GM23338 (cell line): ENCODE measurements around the gene PDE4D. TPM values are rescaled to one million over a fixed set of nuclear protein-coding genes. Genes with fewer than 3 reads are reported as not detected.

ENCODE experiments used
- ATAC-seq: fragments of 200-7000 bp; cut with Tn5 transposase; 3 replicates; pipeline ENCODE4 v1.9.1; 2020
- DNase-seq: peaks from one replicate; pipeline ENCODE4 v3.0.0-alpha.2; 2015; ENCODE audit warnings: low spot score
- H2AFZ ChIP-seq: fragments of 200-600 bp; sonication (generic); 2 replicates; pipeline ENCODE4 v1.8.0; 2016; ENCODE audit warnings: antibody characterized with exemption, mild to moderate bottlenecking, moderate library complexity
- H3F3A ChIP-seq: fragments of 200-600 bp; sonication (generic); replicated peaks from 2 replicates; pipeline ENCODE4 v1.8.0; 2017; ENCODE audit warnings: antibody characterized with exemption, mixed run types, low read depth
- H3K27ac ChIP-seq: fragments of 200-600 bp; sonication (generic); 2 replicates; pipeline ENCODE4 v1.6.1; 2016; ENCODE audit warnings: low read depth
- H3K27me3 ChIP-seq: fragments of 200-600 bp; sonication (generic); 2 replicates; pipeline ENCODE4 v1.8.0; 2016; ENCODE audit warnings: mild to moderate bottlenecking, mixed run types, moderate library complexity; ENCODE audit not compliant: insufficient read depth
- H3K36me3 ChIP-seq: fragments of 200-600 bp; sonication (generic); 2 replicates; pipeline ENCODE4 v1.8.0; 2016; ENCODE audit warnings: mild to moderate bottlenecking; ENCODE audit not compliant: insufficient read depth
- H3K4me1 ChIP-seq: fragments of 200-600 bp; sonication (generic); 2 replicates; pipeline ENCODE4 v1.8.0; 2016; ENCODE audit warnings: mild to moderate bottlenecking, moderate library complexity; ENCODE audit not compliant: insufficient read depth
- H3K4me2 ChIP-seq: fragments of 200-600 bp; sonication (generic); 2 replicates; pipeline ENCODE4 v1.7.1; 2017; ENCODE audit warnings: mixed run types
- H3K4me3 ChIP-seq: fragments of 200-600 bp; sonication (generic); 2 replicates; pipeline ENCODE4 v1.6.1; 2016; ENCODE audit warnings: mixed run types
- H3K79me2 ChIP-seq: fragments of 200-600 bp; sonication (generic); replicated peaks from 2 replicates; pipeline ENCODE4 v1.8.0; 2017; ENCODE audit warnings: mild to moderate bottlenecking; ENCODE audit not compliant: insufficient read depth
- H3K9me2 ChIP-seq: fragments of 200-600 bp; sonication (generic); 2 replicates; pipeline ENCODE4 v1.8.0; 2017; ENCODE audit not compliant: insufficient read depth
- H4K20me1 ChIP-seq: fragments of 200-600 bp; sonication (generic); replicated peaks from 2 replicates; pipeline ENCODE4 v1.8.0; 2017; ENCODE audit warnings: mild to moderate bottlenecking; ENCODE audit not compliant: insufficient read depth
- H3K27ac Mint-ChIP-seq: 2 replicates; pipeline ENCODE4 v1.8.0; 2020; ENCODE audit warnings: inconsistent platforms, mild to moderate bottlenecking, moderate library complexity, mixed read lengths
- H3K27me3 Mint-ChIP-seq: 3 replicates; pipeline ENCODE4 v1.8.0; 2022; ENCODE audit warnings: low read depth, mild to moderate bottlenecking, moderate library complexity, mixed read lengths, inconsistent platforms; ENCODE audit not compliant: insufficient read depth, poor library complexity
- H3K36me3 Mint-ChIP-seq: 3 replicates; pipeline ENCODE4 v1.8.0; 2021; ENCODE audit warnings: low read depth, mild to moderate bottlenecking, inconsistent platforms, moderate library complexity, mixed read lengths
- H3K4me1 Mint-ChIP-seq: 3 replicates; pipeline ENCODE4 v1.8.0; 2020; ENCODE audit warnings: mild to moderate bottlenecking, inconsistent platforms, mixed read lengths
- H3K4me3 Mint-ChIP-seq: 3 replicates; pipeline ENCODE4 v1.8.0; 2021; ENCODE audit warnings: moderate library complexity, mild to moderate bottlenecking, inconsistent platforms, mixed read lengths
- H3K9me3 Mint-ChIP-seq: 3 replicates; pipeline ENCODE4 v1.8.0; 2020; ENCODE audit warnings: moderate library complexity, mild to moderate bottlenecking, inconsistent platforms, mixed read lengths
- EZH2 ChIP-seq: fragments of 200-600 bp; sonication (generic); IDR thresholded peaks from one replicate; pipeline ENCODE4 v1.8.0; 2017; ENCODE audit warnings: antibody characterized with exemption, mild to moderate bottlenecking, low read depth; ENCODE audit not compliant: unreplicated experiment
- NANOG ChIP-seq: IDR thresholded peaks from 2 replicates; pipeline ENCODE4 v1.6.1; 2016; ENCODE audit warnings: antibody characterized with exemption, borderline replicate concordance
- POLR2AphosphoS5 ChIP-seq: IDR thresholded peaks from 2 replicates; pipeline ENCODE4 v1.6.1; 2016; ENCODE audit warnings: antibody characterized with exemption, low read depth
- STAT1 ChIP-seq: IDR thresholded peaks from one replicate; pipeline ENCODE4 v1.6.1; 2016; ENCODE audit warnings: antibody characterized with exemption; ENCODE audit not compliant: unreplicated experiment
- ZNF114 ChIP-seq: fragments of 250-450 bp; sonication (Bioruptor Pico); IDR thresholded peaks from 2 replicates; pipeline ENCODE4 v1.5.0; 2020; ENCODE audit warnings: mild to moderate bottlenecking, moderate library complexity
- ZNF331 ChIP-seq: fragments of 250-450 bp; sonication (Bioruptor Pico); IDR thresholded peaks from 2 replicates; pipeline ENCODE4 v1.5.0; 2020; ENCODE audit warnings: low read depth, mild to moderate bottlenecking, moderate library complexity
- ZNF462 ChIP-seq: fragments of 250-450 bp; sonication (Bioruptor Pico); IDR thresholded peaks from 2 replicates; pipeline ENCODE4 v1.5.0; 2020; ENCODE audit warnings: mild to moderate bottlenecking, moderate library complexity
- polyA plus RNA-seq: library from polyadenylated mRNA; unstranded; fragments of >200 nt; fragmentation: Nextera tagmentation; extraction: Ambion mirVana; gene quantifications from 2 replicates; pipeline ENCODE4 v1.2.1, GENCODE V29; 2016
- total RNA-seq: library from RNA; depleted of rRNA; stranded (reverse); fragments of >200 nt; shearing (Covaris generic); gene quantifications from 2 replicates; pipeline ENCODE4 v1.2.3, GENCODE V29; 2014
- TF ChIP-seq, protein P1 (sequence below), 2 experiments: fragments of 200-600 bp in 1 of 2; sonication (generic) in 1 of 2; conservative IDR thresholded peaks; 2 replicates each; pipeline versions ENCODE4 v1.5.1 to v1.6.1; 2016 to 2017; ENCODE audit warnings: antibody characterized with exemption in 2 of 2, low read depth in 2 of 2, mild to moderate bottlenecking in 2 of 2, moderate library complexity in 1 of 2
- TF ChIP-seq, protein P2 (sequence below): IDR thresholded peaks from 2 replicates; pipeline ENCODE4 v1.6.1; 2016; ENCODE audit warnings: antibody characterized with exemption

Gene PDE4D
- total and polyA plus RNA-seq, 2 experiments from 2014 or later = 2.1 to 4.7 TPM

DNA sequence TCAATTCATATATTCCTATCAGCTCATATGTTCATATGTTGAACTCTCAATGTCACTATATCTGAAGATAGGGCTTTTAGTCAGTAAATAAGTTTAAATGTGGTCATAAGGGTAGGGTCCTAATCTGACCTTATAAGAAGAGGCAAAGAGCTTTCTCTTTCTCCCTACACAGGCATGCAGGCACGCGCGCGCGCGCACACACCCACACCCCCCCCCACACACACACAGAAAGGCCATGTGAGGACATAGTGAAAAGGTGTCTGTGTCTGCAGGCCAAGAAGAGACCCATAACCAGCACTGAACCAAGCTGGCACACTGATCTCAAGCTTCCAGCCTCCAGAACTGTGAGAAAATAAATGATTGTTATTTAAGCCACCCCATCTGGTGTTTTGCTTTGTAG lies 76.0 kb downstream of the PDE4D start (continued):
- TF ChIP-seq ZNF462 (CRISPR knock-in tag) (no peak), ZNF331 (CRISPR knock-in tag) (no peak)
- TF ChIP-seq, protein P1, sequence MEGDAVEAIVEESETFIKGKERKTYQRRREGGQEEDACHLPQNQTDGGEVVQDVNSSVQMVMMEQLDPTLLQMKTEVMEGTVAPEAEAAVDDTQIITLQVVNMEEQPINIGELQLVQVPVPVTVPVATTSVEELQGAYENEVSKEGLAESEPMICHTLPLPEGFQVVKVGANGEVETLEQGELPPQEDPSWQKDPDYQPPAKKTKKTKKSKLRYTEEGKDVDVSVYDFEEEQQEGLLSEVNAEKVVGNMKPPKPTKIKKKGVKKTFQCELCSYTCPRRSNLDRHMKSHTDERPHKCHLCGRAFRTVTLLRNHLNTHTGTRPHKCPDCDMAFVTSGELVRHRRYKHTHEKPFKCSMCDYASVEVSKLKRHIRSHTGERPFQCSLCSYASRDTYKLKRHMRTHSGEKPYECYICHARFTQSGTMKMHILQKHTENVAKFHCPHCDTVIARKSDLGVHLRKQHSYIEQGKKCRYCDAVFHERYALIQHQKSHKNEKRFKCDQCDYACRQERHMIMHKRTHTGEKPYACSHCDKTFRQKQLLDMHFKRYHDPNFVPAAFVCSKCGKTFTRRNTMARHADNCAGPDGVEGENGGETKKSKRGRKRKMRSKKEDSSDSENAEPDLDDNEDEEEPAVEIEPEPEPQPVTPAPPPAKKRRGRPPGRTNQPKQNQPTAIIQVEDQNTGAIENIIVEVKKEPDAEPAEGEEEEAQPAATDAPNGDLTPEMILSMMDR (conservative IDR thresholded peaks at IDR 0.05; ENCODE audit: low read depth in 2 of 2) = no peak

GRCh38 chr5:59816654-59817300 lies 76.7 kb downstream of the PDE4D start:
- H3K27me3 ChIP-seq = no peaks in the 10 kb centered on the region
- TF ChIP-seq, protein P2, sequence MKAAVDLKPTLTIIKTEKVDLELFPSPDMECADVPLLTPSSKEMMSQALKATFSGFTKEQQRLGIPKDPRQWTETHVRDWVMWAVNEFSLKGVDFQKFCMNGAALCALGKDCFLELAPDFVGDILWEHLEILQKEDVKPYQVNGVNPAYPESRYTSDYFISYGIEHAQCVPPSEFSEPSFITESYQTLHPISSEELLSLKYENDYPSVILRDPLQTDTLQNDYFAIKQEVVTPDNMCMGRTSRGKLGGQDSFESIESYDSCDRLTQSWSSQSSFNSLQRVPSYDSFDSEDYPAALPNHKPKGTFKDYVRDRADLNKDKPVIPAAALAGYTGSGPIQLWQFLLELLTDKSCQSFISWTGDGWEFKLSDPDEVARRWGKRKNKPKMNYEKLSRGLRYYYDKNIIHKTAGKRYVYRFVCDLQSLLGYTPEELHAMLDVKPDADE = no peak
- TF ChIP-seq NANOG = no peak
- TF ChIP-seq ZNF114 (CRISPR knock-in tag) = no peak
- no peak for TF ChIP-seq POLR2AphosphoS5
- TF ChIP-seq, protein P1 (conservative IDR thresholded peaks at IDR 0.05; ENCODE audit: low read depth in 2 of 2) = no peak
- no peak for TF ChIP-seq ZNF331 (CRISPR knock-in tag)
- TF ChIP-seq EZH2 = no peak
- no peak for TF ChIP-seq STAT1

More at GRCh38 chr5:59816654-59817300, 76.7 kb downstream of the PDE4D start:
- no peak overlapping the region for H3K4me3 ChIP-seq
- no peaks in the 10 kb centered on the region for H3K36me3 ChIP-seq
- H3K27ac Mint-ChIP-seq = no peak overlapping the region
- no peaks in the 10 kb centered on the region for H3K9me2 ChIP-seq
- ATAC-seq = no peak
- no peak for DNase-seq
- H3K4me2 ChIP-seq = no peak overlapping the region
- no peaks in the 10 kb centered on the region for H3K4me1 ChIP-seq
- no peak overlapping the region for H3K27ac ChIP-seq
- no peaks in the 10 kb centered on the region for H3K9me3 Mint-ChIP-seq
- no peak overlapping the region for H3K4me3 Mint-ChIP-seq
- no peaks in the 10 kb centered on the region for H4K20me1 ChIP-seq
- H3K27me3 Mint-ChIP-seq = no peaks in the 10 kb centered on the region
- H3K4me1 Mint-ChIP-seq = no peaks in the 10 kb centered on the region
- no peaks in the 10 kb centered on the region for H3K79me2 ChIP-seq
- H2AFZ ChIP-seq = peak overlapping the region; percentile 20; the same call in 1 of the 2 replicates
- no peaks in the 10 kb centered on the region for H3F3A ChIP-seq
- no peaks in the 10 kb centered on the region for H3K36me3 Mint-ChIP-seq
